VCaP (cell line): ENCODE measurements around the gene LENG8.

Experiments used
- H3K27ac ChIP-seq: fragments of 450-650 bp; 2 replicates; pipeline ENCODE4 v1.5.1; 2017
- CTCF ChIP-seq: fragments of 450-650 bp; conservative IDR thresholded peaks from 2 replicates; pipeline ENCODE4 v1.5.1; 2017; ENCODE audit warnings: mild to moderate bottlenecking, moderate library complexity

LENG8 gene

GRCh38 chr19:54463531-54464043, 14.6 kb downstream of the LENG8 start, which contains the start of gene LENG9:
Gene LENG9, minus strand, starts transcription at chr19:54463778. Its CDS starts 252 bp downstream, at chr19:54463526.
- peak within 1 kb of the TSS; percentile 96 for H3K27ac ChIP-seq
- TF ChIP-seq CTCF, result no peak

GRCh38 chr19:54464044-54464629, 15.1 kb downstream of the LENG8 start:
- TF ChIP-seq CTCF, result no peak
- H3K27ac ChIP-seq, result peak overlapping the region; percentile 96

GRCh38 chr19:54464630-54465425, 15.8 kb downstream of the LENG8 start:
- no peak; the same call in 1 of the 2 replicates for TF ChIP-seq CTCF
- peak overlapping the region; percentile 96 for H3K27ac ChIP-seq

DNA sequence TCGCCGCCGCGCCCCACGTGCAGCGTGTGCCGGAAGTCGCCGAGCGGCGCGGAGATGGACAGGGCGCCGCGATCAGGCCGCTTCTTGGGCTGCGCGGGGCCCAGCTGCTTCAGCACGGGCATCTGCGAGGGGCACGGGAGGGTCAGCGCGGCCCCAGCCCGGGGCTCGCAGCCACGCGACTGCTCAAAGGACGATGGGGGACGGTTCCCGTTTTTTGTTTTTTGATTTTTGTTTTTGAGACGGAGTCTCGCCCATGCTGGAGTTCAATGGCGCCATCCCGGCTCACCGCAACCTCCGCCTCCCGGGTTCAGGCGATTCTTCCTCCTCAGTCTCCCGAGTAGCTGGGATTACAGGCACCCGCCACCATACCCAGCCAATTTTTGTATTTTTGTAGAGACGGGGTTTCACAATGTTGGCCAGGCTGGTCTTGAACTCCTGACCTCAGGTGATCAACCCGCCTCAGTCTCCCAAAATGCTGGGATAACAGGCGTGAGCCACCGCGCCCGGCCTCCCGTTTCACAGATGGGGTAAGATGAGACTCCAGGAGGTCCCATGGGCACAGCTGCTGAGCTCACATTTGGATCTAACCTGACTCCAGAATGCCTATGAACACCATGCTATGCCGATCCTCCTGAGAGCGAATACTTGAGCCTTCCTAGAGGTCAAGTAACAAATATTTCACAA, 16.6 kb downstream of the LENG8 start:
- peak overlapping the region; percentile 96 for H3K27ac ChIP-seq
- no peak for TF ChIP-seq CTCF

DNA sequence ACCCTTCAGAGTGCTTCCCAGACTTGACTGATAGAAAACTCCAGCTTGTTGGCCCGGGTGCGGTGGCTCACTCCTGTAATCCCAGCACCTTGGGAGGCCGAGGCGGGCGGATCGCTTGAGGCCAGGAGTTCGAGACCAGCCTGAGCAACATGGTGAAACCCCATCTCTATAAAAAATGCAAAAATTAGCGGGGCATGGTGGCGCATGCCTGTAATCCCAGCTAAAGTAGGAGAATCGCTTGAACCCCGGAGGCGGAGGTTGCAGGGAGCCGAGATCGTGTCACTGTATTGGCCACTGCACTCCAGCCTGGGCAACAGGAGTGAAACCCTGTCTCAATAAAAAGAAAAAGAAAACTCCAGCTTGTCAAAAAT, 17.1 kb downstream of the LENG8 start:
- H3K27ac ChIP-seq, result peak overlapping the region; percentile 87

- H3K27ac ChIP-seq, result peak overlapping the region; percentile 87; the same call in 1 of the 2 replicates
- no peak for TF ChIP-seq CTCF
Measured at GRCh38 chr19:54469496-54469934, 20.5 kb downstream of the LENG8 start.

DNA sequence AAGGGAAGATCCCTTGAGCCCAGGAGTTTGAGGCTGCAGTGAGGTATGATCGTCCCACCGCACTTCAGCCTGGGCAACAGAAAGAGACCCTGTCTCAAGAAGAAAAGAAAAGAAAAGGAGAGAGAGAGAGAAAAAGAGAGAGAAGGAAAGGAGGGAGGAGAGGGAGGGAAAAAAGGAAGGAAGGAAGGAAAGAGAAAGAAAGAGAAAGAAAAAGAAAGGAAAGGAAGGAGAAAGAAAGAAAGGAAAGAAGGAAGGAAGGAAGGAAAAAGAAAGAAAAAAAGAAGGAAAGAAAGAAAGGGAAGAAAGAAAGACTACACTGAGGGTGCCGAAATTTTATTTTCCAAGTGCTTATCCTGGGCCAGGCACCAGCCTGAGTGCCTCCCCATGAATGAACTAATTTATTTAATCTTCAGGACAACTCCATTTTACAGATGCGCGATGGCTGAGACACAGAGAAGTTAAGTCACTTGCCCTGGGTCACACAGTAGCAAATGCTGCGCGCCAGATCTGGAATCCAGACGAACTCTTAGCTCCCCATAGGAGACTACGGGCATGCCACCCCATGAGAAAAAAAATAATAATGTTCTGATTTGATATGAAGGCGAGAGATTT, 21.4 kb downstream of the LENG8 start:
- no peak for TF ChIP-seq CTCF
- H3K27ac ChIP-seq, result no peak overlapping the region; the same call in 1 of the 2 replicates
